Measurements from ENCODE around the gene MRPS2.
"Not testable (repeated sequence)": the region's sequence is repeated elsewhere in the genome, so short reads cannot be mapped to it uniquely, and the experiment has no call there.

The MRPS2 gene

GRCh38 chr9:135534826-135535225 is 34.3 kb downstream of the MRPS2 start:
- not testable (repeated sequence) for DNase-seq

- DNase-seq = not testable (repeated sequence)
Measured at GRCh38 chr9:135535631-135536030, 35.1 kb downstream of the MRPS2 start.

- no peak for DNase-seq
Measured at GRCh38 chr9:135536216-135536615, 35.7 kb downstream of the MRPS2 start.

GRCh38 chr9:135543262-135543894 is 42.9 kb downstream of the MRPS2 start:
- DNase-seq = not testable (repeated sequence)

GRCh38 chr9:135544981-135545635 is 44.6 kb downstream of the MRPS2 start:
- no peak for DNase-seq

GRCh38 chr9:135545646-135546176 is 45.2 kb downstream of the MRPS2 start, which contains the start of gene OBP2A:
TSS of gene OBP2A (plus strand) at chr9:135546126. CDS start at chr9:135546181, 55 bp downstream.
- not testable (repeated sequence) for DNase-seq

GRCh38 chr9:135546792-135547617 is 46.5 kb downstream of the MRPS2 start:
- DNase-seq = not testable (repeated sequence)

- no peak for DNase-seq
Measured at GRCh38 chr9:135547756-135548736, 47.6 kb downstream of the MRPS2 start.

- DNase-seq = not testable (repeated sequence)
Measured at GRCh38 chr9:135549478-135550343, 49.2 kb downstream of the MRPS2 start.

- DNase-seq = no peak
Measured at GRCh38 chr9:135550344-135550918, 49.9 kb downstream of the MRPS2 start.

- DNase-seq = no peak
Measured at GRCh38 chr9:135551031-135551430, 50.5 kb downstream of the MRPS2 start.

GRCh38 chr9:135551456-135551855 is 51.0 kb downstream of the MRPS2 start:
- DNase-seq = no peak

- DNase-seq = no peak
Measured at GRCh38 chr9:135552021-135552697, 51.7 kb downstream of the MRPS2 start.

- no peak for DNase-seq
Measured at GRCh38 chr9:135552698-135553171, 52.3 kb downstream of the MRPS2 start.
